ENCODE results near the gene NPAS4.
"Not testable (repeated sequence)": the region's sequence is repeated elsewhere in the genome, so short reads cannot be mapped to it uniquely, and the experiment has no call there.

NPAS4 gene

DNA sequence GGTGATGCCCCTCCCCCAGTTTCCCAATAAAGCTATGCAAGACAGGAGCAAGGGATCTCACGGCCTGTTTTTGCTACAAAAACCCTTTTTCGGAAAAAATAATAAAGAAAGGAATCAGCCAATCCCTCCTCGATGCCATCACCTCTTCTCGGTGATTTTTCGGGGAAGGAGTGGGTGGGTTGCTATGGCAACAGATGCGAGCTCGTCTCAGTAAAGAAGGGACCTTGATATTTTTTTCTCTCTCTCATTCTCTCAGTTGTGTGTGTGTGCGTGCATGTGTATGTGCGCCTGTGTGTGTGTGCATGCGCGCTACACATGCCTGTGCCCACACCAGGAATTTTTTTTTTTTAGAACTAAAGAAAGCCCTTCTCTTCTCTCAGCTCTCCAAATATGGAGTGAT lies 3.8 kb upstream of the NPAS4 start:
- DNase-seq (ENCODE audit: low spot score), result no peak
- FAIRE-seq, result no peak

DNA sequence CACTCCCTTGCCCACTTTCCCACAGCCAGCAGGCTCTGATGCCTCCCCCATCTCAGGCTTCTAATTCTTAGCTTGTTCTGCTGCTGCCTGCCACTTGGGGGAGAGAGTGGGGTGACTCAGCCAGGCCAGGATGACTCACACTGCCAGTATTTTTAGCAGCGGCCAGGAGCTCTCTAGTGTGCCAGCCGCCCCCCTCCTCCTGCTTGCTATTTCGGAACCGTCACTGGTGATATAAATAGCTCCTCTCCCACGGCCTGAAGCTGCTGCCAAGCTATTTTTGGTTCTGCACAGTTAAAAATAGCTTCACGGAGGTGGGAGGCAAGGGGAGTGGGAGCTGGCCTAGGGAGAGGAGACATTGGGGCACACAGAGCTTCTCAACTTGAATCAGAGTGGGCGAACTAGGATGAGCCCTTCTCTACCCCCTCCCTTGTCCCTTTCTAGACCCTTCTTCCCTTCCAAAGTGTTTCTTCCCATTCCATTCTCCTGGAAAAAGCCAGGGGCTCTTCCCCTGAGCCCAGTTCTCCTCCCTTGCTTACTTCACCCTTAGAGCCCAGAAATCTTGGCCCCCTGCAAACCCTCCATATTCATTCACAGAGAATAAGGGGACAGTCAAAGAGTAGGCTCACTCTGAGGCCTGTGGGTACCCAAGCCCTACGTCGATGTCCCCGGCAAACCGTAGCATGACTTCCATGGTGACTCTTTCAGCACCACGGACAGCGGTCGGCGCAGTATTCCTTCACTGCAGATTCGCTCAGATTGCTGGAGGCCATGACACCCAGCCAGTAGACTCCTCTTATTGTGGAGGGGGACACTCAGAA lies 2.5 kb upstream of the NPAS4 start:
- FAIRE-seq (peak; percentile 55), DNase-seq (ENCODE audit: low spot score) (peak; percentile 96)

DNA sequence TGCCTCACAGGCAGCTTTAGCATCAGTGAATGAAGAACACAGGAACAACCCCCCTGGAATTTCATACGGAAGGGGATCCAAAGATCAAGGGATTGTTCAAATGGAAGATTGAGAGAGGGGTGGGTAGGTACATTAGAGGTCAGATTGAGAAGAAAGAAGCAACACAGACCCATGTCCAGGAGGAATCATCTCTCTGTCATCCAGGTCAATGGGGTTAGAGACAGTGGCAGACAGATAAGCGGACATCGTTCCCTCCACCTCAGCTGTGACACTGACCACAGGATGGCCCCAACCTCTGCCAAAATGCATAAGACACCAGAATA lies 1.9 kb upstream of the NPAS4 start:
- no peak for FAIRE-seq
- no peak for DNase-seq (ENCODE audit: low spot score)

DNA sequence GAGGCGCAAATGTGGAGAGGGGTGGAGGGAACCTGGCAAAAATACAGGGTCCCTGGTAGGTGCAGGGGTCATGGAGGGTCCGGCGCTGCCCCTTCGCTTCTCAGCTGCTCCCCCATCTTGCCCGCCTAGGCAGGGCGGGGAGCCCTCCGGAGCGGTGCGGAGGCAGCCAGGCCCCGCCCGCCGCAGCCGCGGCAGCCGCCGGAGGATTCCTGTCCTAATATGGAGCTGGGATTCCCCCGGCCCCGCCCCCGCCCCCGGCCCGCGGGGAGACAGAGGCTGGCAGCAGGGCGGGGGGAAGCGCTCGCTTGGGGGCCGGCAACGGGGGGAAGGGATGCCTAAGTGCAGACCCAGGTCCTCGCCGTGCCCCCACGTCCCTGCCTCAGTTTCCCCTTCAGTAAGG lies 1.0 kb upstream of the NPAS4 start:
- FAIRE-seq, result no peak
- DNase-seq (ENCODE audit: low spot score), result no peak

DNA sequence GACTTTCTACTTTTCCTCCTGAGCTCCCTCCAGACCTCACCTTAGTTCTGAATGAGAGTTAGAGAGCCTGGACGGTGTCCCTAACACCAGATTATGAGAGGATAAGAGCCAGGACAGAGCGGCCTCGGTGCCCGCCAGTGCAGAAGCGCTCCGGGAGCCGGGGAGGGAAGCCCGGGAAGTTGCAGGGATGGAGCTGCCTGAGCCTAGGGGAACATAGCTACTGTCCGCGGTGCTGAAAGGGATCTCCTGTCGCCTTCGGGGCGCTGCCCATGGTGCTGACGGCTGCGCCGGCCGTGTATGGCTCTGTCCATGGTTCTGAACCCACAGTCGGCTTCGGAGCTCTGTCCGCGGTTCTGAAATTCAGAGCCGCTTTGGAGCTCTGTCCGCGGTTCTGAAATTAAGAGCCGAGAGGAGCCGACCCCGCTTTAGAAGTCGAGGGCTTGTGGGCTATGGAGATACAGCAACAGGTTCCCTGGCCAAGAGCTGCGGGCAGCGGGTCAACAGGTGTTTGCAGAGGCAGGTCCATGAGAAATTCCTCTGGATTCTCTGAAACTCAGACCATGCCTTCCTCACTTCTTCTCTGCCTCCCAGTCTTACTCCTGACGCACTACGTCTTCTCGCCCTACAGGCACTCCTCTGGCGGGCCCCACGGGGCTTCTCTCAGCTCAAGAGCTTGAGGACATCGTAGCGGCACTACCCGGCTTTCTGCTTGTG lies 814 bp downstream of the NPAS4 start:
- peak; percentile 91 for DNase-seq (ENCODE audit: low spot score)
- peak; percentile 93 for FAIRE-seq

DNA sequence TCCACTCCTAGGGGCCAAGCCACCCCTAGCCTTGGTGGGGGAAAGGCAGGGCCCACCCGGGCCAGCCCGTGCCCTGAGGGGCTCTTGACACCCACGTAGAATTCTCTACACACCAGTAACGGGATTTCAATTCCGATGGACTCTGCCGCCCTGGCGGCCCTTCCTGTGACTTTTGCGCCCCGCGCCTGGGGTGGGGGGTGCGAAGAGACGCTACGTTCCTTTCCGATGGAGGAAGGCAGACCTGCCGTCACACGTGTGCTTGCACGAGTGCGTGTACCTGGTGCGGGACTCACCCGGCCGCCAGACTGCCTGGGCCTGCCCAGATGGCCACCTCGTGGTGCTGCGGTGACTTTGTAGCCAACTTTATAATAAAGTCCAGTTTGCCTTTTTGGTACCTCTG lies 5.5 kb downstream of the NPAS4 start:
- FAIRE-seq (no peak), DNase-seq (ENCODE audit: low spot score) (no peak)

GRCh38 chr11:66428933-66429332 lies 8.1 kb downstream of the NPAS4 start:
- DNase-seq (ENCODE audit: low spot score) (no peak), FAIRE-seq (no peak)

- FAIRE-seq, result no peak
- DNase-seq (ENCODE audit: low spot score), result peak; percentile 75
Observed at GRCh38 chr11:66429983-66430602, 9.3 kb downstream of the NPAS4 start.

DNA sequence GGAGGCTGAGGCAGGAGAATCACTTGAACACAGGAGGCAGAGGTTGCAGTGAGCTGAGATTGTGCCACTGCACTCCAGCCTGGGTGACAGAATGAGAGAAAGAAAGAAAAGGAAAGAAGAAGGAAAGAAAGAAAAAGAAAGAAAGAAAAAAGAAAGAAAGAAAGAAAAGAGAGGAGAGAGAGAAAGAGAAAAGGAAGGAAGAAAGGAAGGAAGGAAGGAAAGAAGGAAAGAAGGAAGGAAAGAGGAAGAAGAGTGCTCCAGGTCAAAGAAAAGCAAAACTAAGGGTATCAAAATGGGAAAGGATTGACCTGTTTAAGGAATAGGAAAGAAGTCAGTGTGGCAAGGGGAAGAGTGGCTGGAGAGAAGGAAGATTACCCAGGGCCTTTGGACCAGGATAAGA lies 10.5 kb downstream of the NPAS4 start:
- not testable (repeated sequence) for FAIRE-seq; DNase-seq (ENCODE audit: low spot score)

DNA sequence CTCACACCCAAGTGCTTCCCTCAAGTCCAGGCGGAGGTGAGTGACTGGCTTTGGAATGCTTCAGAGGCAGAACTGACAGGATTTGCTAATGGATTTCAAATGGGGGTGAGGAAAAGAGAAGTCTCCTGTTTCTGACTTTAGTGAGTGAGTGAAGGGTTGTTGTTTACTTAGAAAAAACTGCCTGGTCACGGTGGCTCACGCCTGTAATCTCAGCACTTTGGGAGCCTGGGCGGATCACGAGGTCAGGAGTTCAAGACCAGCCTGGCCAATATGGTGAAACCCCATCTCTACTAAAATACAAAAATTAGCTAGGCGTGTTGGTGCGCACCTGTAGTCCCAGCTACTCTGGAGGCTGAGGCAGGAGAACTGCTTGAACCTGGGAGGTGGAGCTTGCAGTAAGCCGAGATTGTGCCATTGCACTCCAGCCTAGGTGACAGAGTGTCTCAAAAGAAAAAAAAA lies 11.1 kb downstream of the NPAS4 start:
- not testable (repeated sequence) for FAIRE-seq; DNase-seq (ENCODE audit: low spot score)

GRCh38 chr11:66432597-66432996 lies 11.8 kb downstream of the NPAS4 start:
- DNase-seq (ENCODE audit: low spot score) (no peak), FAIRE-seq (no peak)

DNA sequence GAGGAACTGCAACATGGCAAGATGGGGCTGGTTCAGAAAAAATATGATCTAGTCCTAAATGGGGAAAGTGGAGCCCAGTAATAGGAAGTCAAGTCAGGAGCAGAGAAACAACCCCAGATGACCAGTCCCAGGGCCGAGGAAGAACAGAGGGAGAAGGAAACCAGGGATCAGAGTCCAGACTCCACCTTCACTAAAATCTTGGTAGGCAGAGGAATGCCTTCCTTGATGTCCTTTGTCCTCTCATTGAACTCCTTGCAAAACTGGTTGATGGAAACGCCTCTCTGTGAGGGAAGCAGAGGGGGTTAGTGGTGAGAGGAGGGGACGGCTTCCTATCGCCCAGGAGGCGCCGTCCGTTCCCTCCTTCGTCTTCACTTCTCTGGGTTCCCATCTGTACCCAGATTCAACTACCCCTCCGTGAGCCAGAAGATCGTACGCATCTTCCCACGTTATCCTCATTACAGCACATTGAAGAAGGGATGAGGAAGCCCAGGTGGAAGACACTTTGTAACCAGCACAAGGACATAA lies 17.2 kb downstream of the NPAS4 start:
- no peak for DNase-seq (ENCODE audit: low spot score)
- no peak for FAIRE-seq

GRCh38 chr11:66438504-66439466 lies 17.9 kb downstream of the NPAS4 start, which contains the start of gene MRPL11:
MRPL11 (minus strand) TSS chr11:66438848; CDS start chr11:66438754, 94 bp downstream.
- FAIRE-seq (peak; percentile 82), DNase-seq (ENCODE audit: low spot score) (peak; percentile 94)

DNA sequence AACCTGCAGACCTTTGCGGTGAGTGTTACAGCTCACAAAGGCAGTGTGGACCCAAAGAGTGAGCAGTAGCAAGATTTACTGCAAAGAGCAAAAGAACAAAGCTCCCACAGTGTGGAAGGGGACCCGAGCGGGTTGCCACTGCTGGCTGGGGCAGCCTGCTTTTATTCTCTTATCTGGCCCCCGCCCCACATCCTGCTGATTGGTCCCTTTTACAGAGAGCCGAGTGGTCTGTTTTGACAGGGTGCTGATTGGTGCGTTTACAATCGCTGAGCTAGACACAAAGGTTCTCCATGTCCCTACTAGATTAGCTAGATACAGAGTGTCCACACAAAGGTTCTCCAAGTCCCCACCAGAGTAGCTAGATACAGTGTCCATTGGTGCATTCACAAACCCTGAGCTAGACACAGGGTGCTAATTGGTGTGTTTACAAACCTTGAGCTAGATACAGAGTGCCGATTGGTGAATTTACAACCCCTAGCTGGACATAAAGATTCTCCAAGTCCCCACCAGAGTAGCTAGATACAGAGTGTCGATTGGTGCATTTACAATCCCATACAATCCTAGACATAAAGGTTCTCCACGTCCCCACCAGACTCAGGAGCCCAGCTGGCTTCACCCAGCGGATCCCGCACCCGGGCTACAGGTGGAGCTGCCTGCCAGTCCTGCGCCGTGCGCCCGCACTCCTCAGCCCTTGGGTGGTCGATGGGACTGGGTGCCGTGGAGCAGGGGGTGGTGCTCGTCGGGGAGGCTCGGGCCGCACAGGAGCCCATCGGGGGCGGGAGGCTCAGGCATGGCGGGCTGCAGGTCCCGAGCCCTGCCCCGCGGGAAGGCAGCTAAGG lies 19.5 kb downstream of the NPAS4 start:
- not testable (repeated sequence) for DNase-seq (ENCODE audit: low spot score); FAIRE-seq

- FAIRE-seq; DNase-seq (ENCODE audit: low spot score): not testable (repeated sequence)
Observed at GRCh38 chr11:66440940-66441282, 20.1 kb downstream of the NPAS4 start.

- DNase-seq (ENCODE audit: low spot score) (peak; percentile 52), FAIRE-seq (no peak)
Observed at GRCh38 chr11:66443602-66444001, 22.8 kb downstream of the NPAS4 start.

DNA sequence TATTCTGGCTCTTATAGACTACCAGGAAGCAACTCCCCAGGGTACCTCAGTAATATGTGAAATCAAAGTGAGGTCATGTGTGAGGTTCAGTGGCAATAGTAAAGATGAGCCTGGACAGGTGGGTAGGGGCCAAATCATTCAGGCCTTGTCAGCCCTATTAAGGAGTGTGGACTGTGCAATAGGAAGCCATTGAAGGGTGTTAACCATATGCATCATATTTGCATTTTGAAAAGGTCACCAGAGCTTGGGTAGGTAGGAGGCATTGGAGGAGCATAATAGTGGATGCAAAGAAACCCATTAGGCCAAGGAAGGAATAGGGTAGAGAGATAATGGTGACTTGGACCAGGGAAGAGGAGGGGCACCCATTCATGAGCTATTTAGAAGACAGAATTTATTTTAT lies 26.2 kb downstream of the NPAS4 start:
- FAIRE-seq (no peak), DNase-seq (ENCODE audit: low spot score) (no peak)

DNA sequence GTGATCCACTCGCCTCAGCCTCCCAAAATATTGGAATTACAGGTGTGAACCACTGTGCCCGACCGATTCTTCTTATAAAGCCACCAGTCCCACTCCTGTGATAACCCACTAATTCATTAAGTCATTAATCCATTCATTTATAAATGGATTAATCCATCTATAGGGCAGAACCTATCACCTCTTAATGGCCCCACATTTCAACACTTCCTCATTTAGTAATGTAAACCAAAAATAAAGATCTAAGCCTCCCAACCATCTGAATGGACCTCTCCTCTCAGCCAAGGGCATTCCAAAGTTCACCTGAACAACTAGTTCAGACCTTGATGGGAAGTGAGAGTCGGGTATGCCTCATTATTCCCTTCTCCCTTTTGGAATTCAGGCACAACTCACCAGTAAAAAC lies 27.7 kb downstream of the NPAS4 start:
- DNase-seq (ENCODE audit: low spot score), result no peak
- no peak for FAIRE-seq

DNA sequence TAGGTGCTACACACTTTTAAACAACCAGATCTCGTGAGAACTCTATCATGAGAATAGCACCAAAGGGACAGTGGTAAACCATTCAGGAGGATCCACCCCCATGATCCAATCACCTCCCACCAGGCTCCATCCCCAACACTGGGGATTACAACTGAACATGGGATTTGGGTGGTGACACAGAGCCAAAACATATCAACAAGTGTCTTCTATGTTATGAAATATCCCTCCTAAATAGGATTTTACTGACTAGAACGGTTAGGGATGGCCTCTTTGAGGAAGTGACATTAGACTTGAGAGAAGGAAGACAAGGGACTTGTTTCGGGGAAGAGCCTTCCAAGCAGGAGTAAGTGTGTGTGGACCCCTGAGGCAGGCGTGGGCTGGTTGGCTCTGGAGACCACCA lies 29.7 kb downstream of the NPAS4 start:
- no peak for DNase-seq (ENCODE audit: low spot score)
- FAIRE-seq, result no peak

- FAIRE-seq, result no peak
- no peak for DNase-seq (ENCODE audit: low spot score)
Observed at GRCh38 chr11:66451663-66452062, 30.8 kb downstream of the NPAS4 start.
